GM18909 (cell line): ENCODE measurements around the gene RHOV.
A peak's percentile ranks its signal among the peaks of the same experiment; 100 is the strongest.

ENCODE experiments used
- ATAC-seq: cut with Tn5 transposase; IDR thresholded peaks from one replicate; pipeline ENCODE4 v1.9.1; 2021; ENCODE audit warnings: mild to moderate bottlenecking; ENCODE audit not compliant: unreplicated experiment, poor library complexity

RHOV gene

GRCh38 chr15:40873694-40874561 is at the start of gene RHOV:
Gene RHOV, minus strand, starts transcription at chr15:40874234. Its CDS starts 95 bp downstream, at chr15:40874139.
- peak; percentile 58 for ATAC-seq

- ATAC-seq = no peak
Observed at GRCh38 chr15:40923551-40923950, 49.5 kb upstream of the RHOV start.

- no peak for ATAC-seq
Observed at GRCh38 chr15:40922608-40923005, 48.6 kb upstream of the RHOV start.

GRCh38 chr15:40921949-40922607 is 48.0 kb upstream of the RHOV start:
- no peak for ATAC-seq

GRCh38 chr15:40918799-40919392 is 44.9 kb upstream of the RHOV start:
- no peak for ATAC-seq

- no peak for ATAC-seq
Observed at GRCh38 chr15:40918146-40918798, 44.2 kb upstream of the RHOV start.

GRCh38 chr15:40917585-40917984 is 43.6 kb upstream of the RHOV start:
- no peak for ATAC-seq

- ATAC-seq = no peak
Observed at GRCh38 chr15:40915679-40916078, 41.6 kb upstream of the RHOV start.

GRCh38 chr15:40915116-40915661 is 41.2 kb upstream of the RHOV start:
- no peak for ATAC-seq

GRCh38 chr15:40914486-40914885 is 40.5 kb upstream of the RHOV start:
- no peak for ATAC-seq

GRCh38 chr15:40914013-40914412 is 40.0 kb upstream of the RHOV start:
- ATAC-seq = no peak

GRCh38 chr15:40912478-40912877 is 38.4 kb upstream of the RHOV start:
- no peak for ATAC-seq

GRCh38 chr15:40911693-40912092 is 37.7 kb upstream of the RHOV start:
- ATAC-seq = no peak

GRCh38 chr15:40911141-40911540 is 37.1 kb upstream of the RHOV start:
- no peak for ATAC-seq

GRCh38 chr15:40909662-40910630 is 35.9 kb upstream of the RHOV start:
- ATAC-seq = no peak

- no peak for ATAC-seq
Observed at GRCh38 chr15:40908095-40908494, 34.1 kb upstream of the RHOV start.

- ATAC-seq = peak; percentile 20
Observed at GRCh38 chr15:40906991-40907802, 33.2 kb upstream of the RHOV start.
